GM12874 (cell line): ENCODE measurements around the gene CCDC30.

Source experiments
- CTCF ChIP-seq: IDR thresholded peaks from 2 replicates; pipeline ENCODE4 v1.5.1; 2011; ENCODE audit warnings: low read depth, mild to moderate bottlenecking, control low read depth, low read length, moderate library complexity; ENCODE audit not compliant: insufficient read depth

The CCDC30 gene

GRCh38 chr1:42431514-42431913 lies 31.6 kb upstream of the CCDC30 start:
- no peak for TF ChIP-seq CTCF

GRCh38 chr1:42432714-42433113 lies 30.4 kb upstream of the CCDC30 start:
- no peak for TF ChIP-seq CTCF

GRCh38 chr1:42433369-42433768 lies 29.7 kb upstream of the CCDC30 start:
- TF ChIP-seq CTCF: no peak

- no peak for TF ChIP-seq CTCF
Observed at GRCh38 chr1:42434340-42434739, 28.7 kb upstream of the CCDC30 start.

- TF ChIP-seq CTCF: no peak
Observed at GRCh38 chr1:42439940-42440339, 23.1 kb upstream of the CCDC30 start.

GRCh38 chr1:42442662-42443061 lies 20.4 kb upstream of the CCDC30 start:
- no peak for TF ChIP-seq CTCF

- no peak for TF ChIP-seq CTCF
Observed at GRCh38 chr1:42449256-42449655, 13.8 kb upstream of the CCDC30 start.

GRCh38 chr1:42450061-42450460 lies 13.0 kb upstream of the CCDC30 start:
- no peak for TF ChIP-seq CTCF
